H9 (cell line): ENCODE results near the gene ATOX1. TPM values are rescaled to one million over a fixed set of nuclear protein-coding genes. Genes with fewer than 3 reads are reported as not detected.
A peak's percentile ranks its signal among the peaks of the same experiment; 100 is the strongest.

ENCODE experiments used
- DNase-seq: peaks from one replicate; pipeline ENCODE4 v3.0.0-alpha.2; 2017
- H2AFZ ChIP-seq: one replicate; pipeline ENCODE4 v1.6.1; 2013; ENCODE audit warnings: mild to moderate bottlenecking, low read length, control low read depth, moderate library complexity
- H2AK5ac ChIP-seq: 2 replicates; pipeline ENCODE4 v1.6.1; 2013; ENCODE audit warnings: low read length, control low read depth, mixed read lengths; ENCODE audit not compliant: insufficient read length
- H2BK120ac ChIP-seq: one replicate; pipeline ENCODE4 v1.6.1; 2013; ENCODE audit warnings: low read depth, mild to moderate bottlenecking, low read length, control low read depth, inconsistent platforms; ENCODE audit not compliant: poor library complexity, severe bottlenecking
- H2BK12ac ChIP-seq: 2 replicates; pipeline ENCODE4 v1.6.1; 2013; ENCODE audit warnings: low read length, control low read depth, mixed read lengths, low read depth; ENCODE audit not compliant: insufficient read length
- H2BK15ac ChIP-seq: 2 replicates; pipeline ENCODE4 v1.6.1; 2013; ENCODE audit warnings: low read depth, low read length, control low read depth
- H2BK20ac ChIP-seq: one replicate; pipeline ENCODE4 v1.6.1; 2013; ENCODE audit warnings: low read depth, mild to moderate bottlenecking, low read length, control low read depth, inconsistent platforms; ENCODE audit not compliant: poor library complexity, severe bottlenecking
- H2BK5ac ChIP-seq: 2 replicates; pipeline ENCODE4 v1.6.1; 2013; ENCODE audit warnings: low read length, control low read depth, mixed read lengths; ENCODE audit not compliant: insufficient read length
- H3K14ac ChIP-seq: 2 replicates; pipeline ENCODE4 v1.6.1; 2013; ENCODE audit warnings: low read length, control low read depth; ENCODE audit not compliant: insufficient read depth
- H3K18ac ChIP-seq: 2 replicates; pipeline ENCODE4 v1.6.1; 2013; ENCODE audit warnings: low read depth, mild to moderate bottlenecking, mixed read lengths, low read length, control low read depth; ENCODE audit not compliant: insufficient read length
- H3K23ac ChIP-seq: 2 replicates; pipeline ENCODE4 v1.6.1; 2013; ENCODE audit warnings: low read length, control low read depth, mixed read lengths, low read depth; ENCODE audit not compliant: insufficient read length
- H3K23me2 ChIP-seq: 2 replicates; pipeline ENCODE4 v1.6.1; 2013; ENCODE audit warnings: low read depth, mild to moderate bottlenecking, mixed read lengths, low read length, control low read depth; ENCODE audit not compliant: insufficient read length, poor library complexity, severe bottlenecking
- H3K27ac ChIP-seq: 2 replicates; pipeline ENCODE4 v1.5.1; 2013; ENCODE audit warnings: low read length, control low read depth, mixed read lengths, low read depth; ENCODE audit not compliant: insufficient read length
- H3K27me3 ChIP-seq: 2 replicates; pipeline ENCODE4 v1.6.1; 2013; ENCODE audit warnings: low read length, control low read depth, inconsistent platforms; ENCODE audit not compliant: insufficient read depth
- H3K4ac ChIP-seq: 2 replicates; pipeline ENCODE4 v1.6.1; 2013; ENCODE audit warnings: low read depth, mild to moderate bottlenecking, control low read depth, inconsistent platforms, low read length, moderate library complexity
- H3K4me1 ChIP-seq: 2 replicates; pipeline ENCODE4 v1.6.1; 2013; ENCODE audit warnings: low read length, control low read depth, inconsistent platforms; ENCODE audit not compliant: insufficient read depth
- H3K4me2 ChIP-seq: 2 replicates; pipeline ENCODE4 v1.6.1; 2013; ENCODE audit warnings: low read length, control low read depth, mixed read lengths; ENCODE audit not compliant: insufficient read length, insufficient read depth
- H3K56ac ChIP-seq: 2 replicates; pipeline ENCODE4 v1.6.1; 2013; ENCODE audit warnings: low read depth, mild to moderate bottlenecking, mixed read lengths, low read length, control low read depth; ENCODE audit not compliant: insufficient read length
- H3K79me1 ChIP-seq: 2 replicates; pipeline ENCODE4 v1.6.1; 2013; ENCODE audit warnings: low read depth, mild to moderate bottlenecking, moderate library complexity, low read length, control low read depth, inconsistent platforms; ENCODE audit not compliant: insufficient read depth, poor library complexity, severe bottlenecking
- H3K79me2 ChIP-seq: 2 replicates; pipeline ENCODE4 v1.6.1; 2013; ENCODE audit warnings: low read length, control low read depth, inconsistent platforms; ENCODE audit not compliant: insufficient read depth
- H3K9ac ChIP-seq: 2 replicates; pipeline ENCODE4 v1.6.1; 2013; ENCODE audit warnings: low read length, control low read depth, mixed read lengths; ENCODE audit not compliant: insufficient read length; ENCODE audit errors: extremely low read depth
- H3K9me3 ChIP-seq: one replicate; pipeline ENCODE4 v1.6.1; 2013; ENCODE audit warnings: low read depth, low read length, inconsistent platforms; ENCODE audit not compliant: control insufficient read depth
- H3T11ph ChIP-seq: one replicate; pipeline ENCODE4 v1.6.1; 2013; ENCODE audit warnings: mild to moderate bottlenecking, low read length, control low read depth, inconsistent platforms
- H4K20me1 ChIP-seq: one replicate; pipeline ENCODE4 v1.6.1; 2013; ENCODE audit not compliant: control insufficient read depth, insufficient read length, insufficient read depth
- H4K5ac ChIP-seq: 2 replicates; pipeline ENCODE4 v1.6.1; 2013; ENCODE audit warnings: low read depth, mild to moderate bottlenecking, mixed read lengths, low read length, control low read depth; ENCODE audit not compliant: insufficient read length
- H4K8ac ChIP-seq: replicated peaks from 2 replicates; pipeline ENCODE4 v1.6.1; 2013; ENCODE audit warnings: low read length, control low read depth, mixed read lengths, low read depth; ENCODE audit not compliant: insufficient read length
- H4K91ac ChIP-seq: 2 replicates; pipeline ENCODE4 v1.6.1; 2013; ENCODE audit warnings: low read depth, mild to moderate bottlenecking, moderate library complexity, mixed read lengths, low read length, control low read depth; ENCODE audit not compliant: insufficient read length
- H3K27ac Mint-ChIP-seq, 3 experiments: 2 replicates in 2 of 3; 3 replicates in 1 of 3; pipeline ENCODE4 v1.8.0; 2020 to 2021; ENCODE audit warnings: mixed read lengths in 3 of 3, mild to moderate bottlenecking in 1 of 3, moderate library complexity in 1 of 3
- H3K27me3 Mint-ChIP-seq: 2 replicates; pipeline ENCODE4 v1.8.0; 2021; ENCODE audit warnings: low read depth, mild to moderate bottlenecking, moderate library complexity, mixed read lengths
- H3K36me3 Mint-ChIP-seq, 3 experiments: 2 replicates in 2 of 3; 3 replicates in 1 of 3; pipeline ENCODE4 v1.8.0; 2020 to 2021; ENCODE audit warnings: low read depth in 3 of 3, mixed read lengths in 3 of 3; ENCODE audit not compliant: insufficient read depth in 1 of 3
- H3K4me1 Mint-ChIP-seq, 2 experiments: 2 replicates each; pipeline ENCODE4 v1.8.0; 2020; ENCODE audit warnings: mixed read lengths in 2 of 2
- H3K4me3 Mint-ChIP-seq, 2 experiments: 2 replicates in 1 of 2; 3 replicates in 1 of 2; pipeline ENCODE4 v1.8.0; 2020 to 2021; ENCODE audit warnings: mild to moderate bottlenecking in 2 of 2, mixed read lengths in 2 of 2, moderate library complexity in 1 of 2
- H3K9me3 Mint-ChIP-seq, 2 experiments: 2 replicates in 1 of 2; 3 replicates in 1 of 2; pipeline ENCODE4 v1.8.0; 2020; ENCODE audit warnings: mild to moderate bottlenecking in 2 of 2, mixed read lengths in 2 of 2, moderate library complexity in 1 of 2
- WGBS: extraction: QIAGEN DNeasy Blood & Tissue Kit; methylation state at CpG from one replicate; pipeline ENCODE4 v1.1.7; 2013; ENCODE audit warnings: missing lambda C conversion rate, low lambda C conversion rate, mixed read lengths; ENCODE audit not compliant: insufficient read length; ENCODE audit errors: extremely low coverage; 5-methylcytosine and 5-hydroxymethylcytosine counted together
- total RNA-seq: library from RNA; stranded (reverse); gene quantifications from 2 replicates; pipeline ENCODE4 v1.2.1, GENCODE V29; 2021
- TF ChIP-seq, protein P1 (sequence below): fragments of 200-600 bp; sonication (generic); conservative IDR thresholded peaks from 3 replicates; pipeline ENCODE4 v1.8.0; 2021; ENCODE audit warnings: antibody characterized with exemption, mild to moderate bottlenecking

Gene ATOX1
- total RNA-seq, 1 experiment from 2014 or later: 75.0 TPM

DNA sequence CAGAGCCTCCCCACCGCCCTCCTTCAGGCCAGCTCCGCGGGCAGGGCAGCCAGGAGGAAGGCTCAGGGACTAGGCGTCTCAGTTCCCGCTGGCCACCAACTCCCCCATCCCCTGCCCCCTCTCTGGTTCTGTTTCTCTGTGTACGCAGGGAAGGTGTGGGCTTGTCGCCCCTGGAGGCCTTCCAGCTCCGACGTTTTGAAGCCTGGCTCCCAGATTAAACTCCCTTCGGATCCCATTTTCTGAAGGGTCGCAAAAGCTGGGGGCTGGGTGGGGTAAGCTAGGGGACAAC, 346 bp downstream of the ATOX1 start:
- Mint-ChIP-seq H3K27ac (peak overlapping the region in 2 of 3 experiments; percentile 27 to 75; a peak in 2 of 7 replicates), H3K27me3 (no peaks in the 10 kb centered on the region; the same call in 1 of the 2 replicates), H3K36me3 (peaks cover 0 to 5% (median 4%) of the 10 kb centered on the region in 3 experiments; a peak in 2 of 7 replicates), H3K4me3 (peak overlapping the region; percentile 84 to 87), H3K9me3 (no peaks in the 10 kb centered on the region), H3K4me1 (peaks cover 31 to 39% of the 10 kb centered on the region in 2 experiments)
- Histone ChIP-seq H3K9ac (peak overlapping the region; percentile 53), H3K27ac (no peak overlapping the region), H4K8ac (no peak overlapping the region), H2BK15ac (no peak overlapping the region), H2AFZ (no peak overlapping the region), H2BK20ac (no peak overlapping the region), H4K20me1 (no peaks in the 10 kb centered on the region), H3K23me2 (peaks cover 5% of the 10 kb centered on the region), H3K14ac (no peak overlapping the region), H4K91ac (no peak overlapping the region), H3K9me3 (no peaks in the 10 kb centered on the region), H3K4me2 (peak overlapping the region; percentile 51), H3K56ac (no peak overlapping the region), H3K23ac (no peak overlapping the region), H3T11ph (no peak overlapping the region), H3K4me1 (peaks cover 9% of the 10 kb centered on the region), H2BK12ac (no peak overlapping the region), H3K79me2 (0 out of 2 replicates have a peak, but pooled peaks cover 2% of the 10 kb centered on the region), H4K5ac (no peak overlapping the region), H2BK5ac (no peak overlapping the region), H2BK120ac (no peak overlapping the region), H3K18ac (no peak overlapping the region), H3K4ac (no peak overlapping the region), H2AK5ac (no peak overlapping the region), H3K27me3 (no peaks in the 10 kb centered on the region), H3K79me1 (peaks cover 3% of the 10 kb centered on the region)
- DNase-seq: no peak
- WGBS: no CpG with 5 or more reads among the region's 11 CpGs
- TF ChIP-seq, protein P1, sequence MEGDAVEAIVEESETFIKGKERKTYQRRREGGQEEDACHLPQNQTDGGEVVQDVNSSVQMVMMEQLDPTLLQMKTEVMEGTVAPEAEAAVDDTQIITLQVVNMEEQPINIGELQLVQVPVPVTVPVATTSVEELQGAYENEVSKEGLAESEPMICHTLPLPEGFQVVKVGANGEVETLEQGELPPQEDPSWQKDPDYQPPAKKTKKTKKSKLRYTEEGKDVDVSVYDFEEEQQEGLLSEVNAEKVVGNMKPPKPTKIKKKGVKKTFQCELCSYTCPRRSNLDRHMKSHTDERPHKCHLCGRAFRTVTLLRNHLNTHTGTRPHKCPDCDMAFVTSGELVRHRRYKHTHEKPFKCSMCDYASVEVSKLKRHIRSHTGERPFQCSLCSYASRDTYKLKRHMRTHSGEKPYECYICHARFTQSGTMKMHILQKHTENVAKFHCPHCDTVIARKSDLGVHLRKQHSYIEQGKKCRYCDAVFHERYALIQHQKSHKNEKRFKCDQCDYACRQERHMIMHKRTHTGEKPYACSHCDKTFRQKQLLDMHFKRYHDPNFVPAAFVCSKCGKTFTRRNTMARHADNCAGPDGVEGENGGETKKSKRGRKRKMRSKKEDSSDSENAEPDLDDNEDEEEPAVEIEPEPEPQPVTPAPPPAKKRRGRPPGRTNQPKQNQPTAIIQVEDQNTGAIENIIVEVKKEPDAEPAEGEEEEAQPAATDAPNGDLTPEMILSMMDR: no peak
